Activated CD8-positive, alpha-beta memory T cell treated with anti-CD3 and anti-CD28 coated beads for 24 hours (primary cell): Measurements from ENCODE around the gene ZNF695.

Experiments used
- DNase-seq: peaks from one replicate; pipeline ENCODE4 v3.0.0-alpha.2; 2020

Gene ZNF695

GRCh38 chr1:246954126-246954525, 53.7 kb downstream of the ZNF695 start:
- DNase-seq = no peak

GRCh38 chr1:246951413-246951812, 56.4 kb downstream of the ZNF695 start:
- no peak for DNase-seq

GRCh38 chr1:246949956-246950355, 57.9 kb downstream of the ZNF695 start:
- no peak for DNase-seq

- DNase-seq = no peak
These were observed 60.6 kb downstream of the ZNF695 start for GRCh38 chr1:246947255-246947654.

GRCh38 chr1:246946366-246946765, 61.5 kb downstream of the ZNF695 start:
- DNase-seq = no peak
